ENCODE measurements around the gene RELN. TPM values are rescaled to one million over a fixed set of nuclear protein-coding genes. Genes with fewer than 3 reads are reported as not detected.

RELN gene
- total and polyA plus RNA-seq, 9 of the 15 experiments (the other 6 are each of a cell fraction or from before 2014, with no cell fraction given), result 12.9 to 43.2 (median 18.1) TPM

DNA sequence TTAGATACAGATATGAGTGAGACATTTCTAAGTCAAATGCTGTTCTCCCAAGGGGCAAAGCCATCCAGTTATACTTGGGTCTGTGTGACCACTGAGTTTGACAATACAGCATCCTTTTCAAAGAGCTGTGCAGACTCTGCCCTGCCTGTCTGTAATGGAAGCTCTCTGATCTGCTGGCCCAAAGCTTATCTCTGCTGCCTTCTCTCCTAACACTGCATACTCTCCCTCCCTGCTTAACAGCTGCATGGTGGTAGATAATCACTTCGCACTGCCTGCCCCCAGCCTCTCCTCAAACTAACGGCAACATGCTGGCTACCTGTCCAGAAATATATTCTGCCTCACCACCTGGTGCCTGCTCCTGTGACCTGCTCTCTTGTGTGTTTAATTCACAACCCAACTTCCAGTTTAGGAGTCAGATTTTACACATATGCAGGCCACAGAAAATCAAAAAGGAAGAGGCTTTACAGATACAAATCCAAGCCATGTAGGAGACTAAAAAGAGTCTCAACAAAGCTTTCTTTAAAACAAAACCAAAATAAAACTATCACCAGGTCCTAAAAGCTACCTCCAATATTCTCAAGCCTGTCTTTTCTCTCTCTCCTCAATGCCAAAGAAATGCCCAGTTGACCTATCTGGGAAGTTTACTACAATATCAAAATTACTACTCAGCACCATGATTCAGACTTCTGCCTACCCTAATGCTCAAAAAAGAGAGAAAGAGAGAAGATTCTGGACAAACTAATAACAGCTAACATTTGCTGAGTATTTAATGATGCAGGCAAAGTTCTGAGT is 145.6 kb downstream of the RELN start (continued):
- TF ChIP-seq, protein P1, sequence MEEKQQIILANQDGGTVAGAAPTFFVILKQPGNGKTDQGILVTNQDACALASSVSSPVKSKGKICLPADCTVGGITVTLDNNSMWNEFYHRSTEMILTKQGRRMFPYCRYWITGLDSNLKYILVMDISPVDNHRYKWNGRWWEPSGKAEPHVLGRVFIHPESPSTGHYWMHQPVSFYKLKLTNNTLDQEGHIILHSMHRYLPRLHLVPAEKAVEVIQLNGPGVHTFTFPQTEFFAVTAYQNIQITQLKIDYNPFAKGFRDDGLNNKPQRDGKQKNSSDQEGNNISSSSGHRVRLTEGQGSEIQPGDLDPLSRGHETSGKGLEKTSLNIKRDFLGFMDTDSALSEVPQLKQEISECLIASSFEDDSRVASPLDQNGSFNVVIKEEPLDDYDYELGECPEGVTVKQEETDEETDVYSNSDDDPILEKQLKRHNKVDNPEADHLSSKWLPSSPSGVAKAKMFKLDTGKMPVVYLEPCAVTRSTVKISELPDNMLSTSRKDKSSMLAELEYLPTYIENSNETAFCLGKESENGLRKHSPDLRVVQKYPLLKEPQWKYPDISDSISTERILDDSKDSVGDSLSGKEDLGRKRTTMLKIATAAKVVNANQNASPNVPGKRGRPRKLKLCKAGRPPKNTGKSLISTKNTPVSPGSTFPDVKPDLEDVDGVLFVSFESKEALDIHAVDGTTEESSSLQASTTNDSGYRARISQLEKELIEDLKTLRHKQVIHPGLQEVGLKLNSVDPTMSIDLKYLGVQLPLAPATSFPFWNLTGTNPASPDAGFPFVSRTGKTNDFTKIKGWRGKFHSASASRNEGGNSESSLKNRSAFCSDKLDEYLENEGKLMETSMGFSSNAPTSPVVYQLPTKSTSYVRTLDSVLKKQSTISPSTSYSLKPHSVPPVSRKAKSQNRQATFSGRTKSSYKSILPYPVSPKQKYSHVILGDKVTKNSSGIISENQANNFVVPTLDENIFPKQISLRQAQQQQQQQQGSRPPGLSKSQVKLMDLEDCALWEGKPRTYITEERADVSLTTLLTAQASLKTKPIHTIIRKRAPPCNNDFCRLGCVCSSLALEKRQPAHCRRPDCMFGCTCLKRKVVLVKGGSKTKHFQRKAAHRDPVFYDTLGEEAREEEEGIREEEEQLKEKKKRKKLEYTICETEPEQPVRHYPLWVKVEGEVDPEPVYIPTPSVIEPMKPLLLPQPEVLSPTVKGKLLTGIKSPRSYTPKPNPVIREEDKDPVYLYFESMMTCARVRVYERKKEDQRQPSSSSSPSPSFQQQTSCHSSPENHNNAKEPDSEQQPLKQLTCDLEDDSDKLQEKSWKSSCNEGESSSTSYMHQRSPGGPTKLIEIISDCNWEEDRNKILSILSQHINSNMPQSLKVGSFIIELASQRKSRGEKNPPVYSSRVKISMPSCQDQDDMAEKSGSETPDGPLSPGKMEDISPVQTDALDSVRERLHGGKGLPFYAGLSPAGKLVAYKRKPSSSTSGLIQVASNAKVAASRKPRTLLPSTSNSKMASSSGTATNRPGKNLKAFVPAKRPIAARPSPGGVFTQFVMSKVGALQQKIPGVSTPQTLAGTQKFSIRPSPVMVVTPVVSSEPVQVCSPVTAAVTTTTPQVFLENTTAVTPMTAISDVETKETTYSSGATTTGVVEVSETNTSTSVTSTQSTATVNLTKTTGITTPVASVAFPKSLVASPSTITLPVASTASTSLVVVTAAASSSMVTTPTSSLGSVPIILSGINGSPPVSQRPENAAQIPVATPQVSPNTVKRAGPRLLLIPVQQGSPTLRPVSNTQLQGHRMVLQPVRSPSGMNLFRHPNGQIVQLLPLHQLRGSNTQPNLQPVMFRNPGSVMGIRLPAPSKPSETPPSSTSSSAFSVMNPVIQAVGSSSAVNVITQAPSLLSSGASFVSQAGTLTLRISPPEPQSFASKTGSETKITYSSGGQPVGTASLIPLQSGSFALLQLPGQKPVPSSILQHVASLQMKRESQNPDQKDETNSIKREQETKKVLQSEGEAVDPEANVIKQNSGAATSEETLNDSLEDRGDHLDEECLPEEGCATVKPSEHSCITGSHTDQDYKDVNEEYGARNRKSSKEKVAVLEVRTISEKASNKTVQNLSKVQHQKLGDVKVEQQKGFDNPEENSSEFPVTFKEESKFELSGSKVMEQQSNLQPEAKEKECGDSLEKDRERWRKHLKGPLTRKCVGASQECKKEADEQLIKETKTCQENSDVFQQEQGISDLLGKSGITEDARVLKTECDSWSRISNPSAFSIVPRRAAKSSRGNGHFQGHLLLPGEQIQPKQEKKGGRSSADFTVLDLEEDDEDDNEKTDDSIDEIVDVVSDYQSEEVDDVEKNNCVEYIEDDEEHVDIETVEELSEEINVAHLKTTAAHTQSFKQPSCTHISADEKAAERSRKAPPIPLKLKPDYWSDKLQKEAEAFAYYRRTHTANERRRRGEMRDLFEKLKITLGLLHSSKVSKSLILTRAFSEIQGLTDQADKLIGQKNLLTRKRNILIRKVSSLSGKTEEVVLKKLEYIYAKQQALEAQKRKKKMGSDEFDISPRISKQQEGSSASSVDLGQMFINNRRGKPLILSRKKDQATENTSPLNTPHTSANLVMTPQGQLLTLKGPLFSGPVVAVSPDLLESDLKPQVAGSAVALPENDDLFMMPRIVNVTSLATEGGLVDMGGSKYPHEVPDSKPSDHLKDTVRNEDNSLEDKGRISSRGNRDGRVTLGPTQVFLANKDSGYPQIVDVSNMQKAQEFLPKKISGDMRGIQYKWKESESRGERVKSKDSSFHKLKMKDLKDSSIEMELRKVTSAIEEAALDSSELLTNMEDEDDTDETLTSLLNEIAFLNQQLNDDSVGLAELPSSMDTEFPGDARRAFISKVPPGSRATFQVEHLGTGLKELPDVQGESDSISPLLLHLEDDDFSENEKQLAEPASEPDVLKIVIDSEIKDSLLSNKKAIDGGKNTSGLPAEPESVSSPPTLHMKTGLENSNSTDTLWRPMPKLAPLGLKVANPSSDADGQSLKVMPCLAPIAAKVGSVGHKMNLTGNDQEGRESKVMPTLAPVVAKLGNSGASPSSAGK (IDR thresholded peaks at IDR 0.05), result peak; percentile 7; the same call in 1 of the 2 replicates
- TF ChIP-seq, protein P2, sequence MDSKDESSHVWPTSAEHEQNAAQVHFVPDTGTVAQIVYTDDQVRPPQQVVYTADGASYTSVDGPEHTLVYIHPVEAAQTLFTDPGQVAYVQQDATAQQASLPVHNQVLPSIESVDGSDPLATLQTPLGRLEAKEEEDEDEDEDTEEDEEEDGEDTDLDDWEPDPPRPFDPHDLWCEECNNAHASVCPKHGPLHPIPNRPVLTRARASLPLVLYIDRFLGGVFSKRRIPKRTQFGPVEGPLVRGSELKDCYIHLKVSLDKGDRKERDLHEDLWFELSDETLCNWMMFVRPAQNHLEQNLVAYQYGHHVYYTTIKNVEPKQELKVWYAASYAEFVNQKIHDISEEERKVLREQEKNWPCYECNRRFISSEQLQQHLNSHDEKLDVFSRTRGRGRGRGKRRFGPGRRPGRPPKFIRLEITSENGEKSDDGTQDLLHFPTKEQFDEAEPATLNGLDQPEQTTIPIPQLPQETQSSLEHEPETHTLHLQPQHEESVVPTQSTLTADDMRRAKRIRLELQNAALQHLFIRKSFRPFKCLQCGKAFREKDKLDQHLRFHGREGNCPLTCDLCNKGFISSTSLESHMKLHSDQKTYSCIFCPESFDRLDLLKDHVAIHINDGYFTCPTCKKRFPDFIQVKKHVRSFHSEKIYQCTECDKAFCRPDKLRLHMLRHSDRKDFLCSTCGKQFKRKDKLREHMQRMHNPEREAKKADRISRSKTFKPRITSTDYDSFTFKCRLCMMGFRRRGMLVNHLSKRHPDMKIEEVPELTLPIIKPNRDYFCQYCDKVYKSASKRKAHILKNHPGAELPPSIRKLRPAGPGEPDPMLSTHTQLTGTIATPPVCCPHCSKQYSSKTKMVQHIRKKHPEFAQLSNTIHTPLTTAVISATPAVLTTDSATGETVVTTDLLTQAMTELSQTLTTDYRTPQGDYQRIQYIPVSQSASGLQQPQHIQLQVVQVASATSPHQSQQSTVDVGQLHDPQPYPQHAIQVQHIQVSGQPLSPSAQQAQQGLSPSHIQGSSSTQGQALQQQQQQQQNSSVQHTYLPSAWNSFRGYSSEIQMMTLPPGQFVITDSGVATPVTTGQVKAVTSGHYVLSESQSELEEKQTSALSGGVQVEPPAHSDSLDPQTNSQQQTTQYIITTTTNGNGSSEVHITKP (IDR thresholded peaks at IDR 0.05; ENCODE audit: partially characterized antibody), result peak; percentile 14
- TF ChIP-seq GABPB1 (CRISPR knock-in tag; IDR thresholded peaks at IDR 0.05) (no peak), KLF13 (tag; IDR thresholded peaks at IDR 0.05; ENCODE audit: borderline replicate concordance, low read depth) (no peak)
